Fibroblast of mammary gland (primary cell): ENCODE results near the gene PPFIA2.

Experiments
- DNase-seq: peaks from one replicate; pipeline ENCODE4 v3.0.0-alpha.2; 2010; ENCODE audit warnings: low read depth
- H3K4me3 ChIP-seq: 2 replicates; pipeline ENCODE4 v1.5.1; 2011; ENCODE audit warnings: low read depth, mild to moderate bottlenecking, low read length, moderate library complexity; ENCODE audit not compliant: control insufficient read depth
- CTCF ChIP-seq: conservative IDR thresholded peaks from 2 replicates; pipeline ENCODE4 v1.5.1; 2011; ENCODE audit warnings: low read depth, low read length, inconsistent platforms; ENCODE audit not compliant: control insufficient read depth, insufficient read depth

PPFIA2 gene

GRCh38 chr12:81403348-81403747 is 355.8 kb downstream of the PPFIA2 start:
- no peak overlapping the region for H3K4me3 ChIP-seq
- no peak for TF ChIP-seq CTCF
- no peak for DNase-seq

- no peak for TF ChIP-seq CTCF
- no peak for DNase-seq
- no peak overlapping the region for H3K4me3 ChIP-seq
These were observed 357.9 kb downstream of the PPFIA2 start for GRCh38 chr12:81401241-81401640.

- no peak for TF ChIP-seq CTCF
- DNase-seq, result no peak
- H3K4me3 ChIP-seq, result no peak overlapping the region
These were observed 359.1 kb downstream of the PPFIA2 start for GRCh38 chr12:81400024-81400423.

GRCh38 chr12:81395431-81395830 is 363.7 kb downstream of the PPFIA2 start:
- DNase-seq, result no peak
- TF ChIP-seq CTCF, result no peak
- H3K4me3 ChIP-seq, result no peak overlapping the region

- no peak for DNase-seq
- TF ChIP-seq CTCF, result no peak
- no peak overlapping the region for H3K4me3 ChIP-seq
These were observed 369.5 kb downstream of the PPFIA2 start for GRCh38 chr12:81389550-81390099.

GRCh38 chr12:81386101-81386500 is 373.0 kb downstream of the PPFIA2 start:
- no peak for TF ChIP-seq CTCF
- H3K4me3 ChIP-seq, result no peak overlapping the region
- no peak for DNase-seq

- H3K4me3 ChIP-seq, result no peak overlapping the region
- no peak for TF ChIP-seq CTCF
- no peak for DNase-seq
These were observed 377.2 kb downstream of the PPFIA2 start for GRCh38 chr12:81381951-81382350.
